ENCODE results near the gene GCGR. TPM values are rescaled to one million over a fixed set of nuclear protein-coding genes. Genes with fewer than 3 reads are reported as not detected.

The GCGR gene
- total and polyA plus RNA-seq, 2 of the 13 experiments (the other 11 are each of a cell fraction or from before 2014, with no cell fraction given) = 0.04 to 0.13 TPM

GRCh38 chr17:81808778-81809555, 5.0 kb downstream of the GCGR start (continued):
- TF ChIP-seq, protein P1, sequence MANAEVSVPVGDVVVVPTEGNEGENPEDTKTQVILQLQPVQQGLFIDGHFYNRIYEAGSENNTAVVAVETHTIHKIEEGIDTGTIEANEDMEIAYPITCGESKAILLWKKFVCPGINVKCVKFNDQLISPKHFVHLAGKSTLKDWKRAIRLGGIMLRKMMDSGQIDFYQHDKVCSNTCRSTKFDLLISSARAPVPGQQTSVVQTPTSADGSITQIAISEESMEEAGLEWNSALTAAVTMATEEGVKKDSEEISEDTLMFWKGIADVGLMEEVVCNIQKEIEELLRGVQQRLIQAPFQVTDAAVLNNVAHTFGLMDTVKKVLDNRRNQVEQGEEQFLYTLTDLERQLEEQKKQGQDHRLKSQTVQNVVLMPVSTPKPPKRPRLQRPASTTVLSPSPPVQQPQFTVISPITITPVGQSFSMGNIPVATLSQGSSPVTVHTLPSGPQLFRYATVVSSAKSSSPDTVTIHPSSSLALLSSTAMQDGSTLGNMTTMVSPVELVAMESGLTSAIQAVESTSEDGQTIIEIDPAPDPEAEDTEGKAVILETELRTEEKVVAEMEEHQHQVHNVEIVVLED (CRISPR knock-in tag; IDR thresholded peaks at IDR 0.05; ENCODE audit: borderline replicate concordance) = no peak
- TF ChIP-seq MTA3 (CRISPR knock-in tag; IDR thresholded peaks at IDR 0.05) = no peak
- TF ChIP-seq TBX3 (IDR thresholded peaks at IDR 0.05; ENCODE audit: borderline replicate concordance) = no peak
- TF ChIP-seq KDM2A (CRISPR knock-in tag; IDR thresholded peaks at IDR 0.05; ENCODE audit: borderline replicate concordance, low read depth) = no peak
- TF ChIP-seq ZNF441 (CRISPR knock-in tag; IDR thresholded peaks at IDR 0.05; ENCODE audit: borderline replicate concordance) = no peak
- no peak for TF ChIP-seq JARID2 (CRISPR knock-in tag; IDR thresholded peaks at IDR 0.05; ENCODE audit: insufficient replicate concordance)
- no peak for TF ChIP-seq ZFYVE20 (CRISPR knock-in tag; IDR thresholded peaks at IDR 0.05; ENCODE audit: borderline replicate concordance, low read depth)
- TF ChIP-seq ZNF687 (CRISPR knock-in tag; IDR thresholded peaks at IDR 0.05) = peak; percentile 35
- no peak for TF ChIP-seq PHF8 (CRISPR knock-in tag; IDR thresholded peaks at IDR 0.05)
- peak; percentile 84 for TF ChIP-seq CTCF (CRISPR knock-in tag; IDR thresholded peaks at IDR 0.05)
- no peak for TF ChIP-seq ZSCAN30 (CRISPR knock-in tag; IDR thresholded peaks at IDR 0.05)
- TF ChIP-seq MXD4 (CRISPR knock-in tag; IDR thresholded peaks at IDR 0.05) = no peak
- TF ChIP-seq HNRNPL (IDR thresholded peaks at IDR 0.05; ENCODE audit: low read depth, low read length) = peak; percentile 98
- no peak for TF ChIP-seq MED8 (CRISPR knock-in tag; IDR thresholded peaks at IDR 0.05; ENCODE audit: insufficient replicate concordance)
- TF ChIP-seq ZNF556 (CRISPR knock-in tag; IDR thresholded peaks at IDR 0.05; ENCODE audit: borderline replicate concordance) = no peak
- TF ChIP-seq, protein P2, sequence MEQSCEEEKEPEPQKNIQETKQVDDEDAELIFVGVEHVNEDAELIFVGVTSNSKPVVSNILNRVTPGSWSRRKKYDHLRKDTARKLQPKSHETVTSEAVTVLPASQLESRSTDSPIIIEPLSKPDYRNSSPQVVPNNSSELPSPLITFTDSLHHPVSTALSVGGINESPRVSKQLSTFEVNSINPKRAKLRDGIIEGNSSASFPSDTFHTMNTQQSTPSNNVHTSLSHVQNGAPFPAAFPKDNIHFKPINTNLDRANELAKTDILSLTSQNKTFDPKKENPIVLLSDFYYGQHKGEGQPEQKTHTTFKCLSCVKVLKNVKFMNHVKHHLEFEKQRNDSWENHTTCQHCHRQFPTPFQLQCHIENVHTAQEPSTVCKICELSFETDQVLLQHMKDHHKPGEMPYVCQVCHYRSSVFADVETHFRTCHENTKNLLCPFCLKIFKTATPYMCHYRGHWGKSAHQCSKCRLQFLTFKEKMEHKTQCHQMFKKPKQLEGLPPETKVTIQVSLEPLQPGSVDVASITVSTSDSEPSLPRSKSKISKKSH (CRISPR knock-in tag; IDR thresholded peaks at IDR 0.05; ENCODE audit: borderline replicate concordance) = no peak; the same call in 1 of the 2 replicates
- no peak for TF ChIP-seq PPARG (CRISPR knock-in tag; conservative IDR thresholded peaks at IDR 0.05)
- 0 out of 2 replicates have a peak, but pooled peaks have one; percentile 28 for TF ChIP-seq ZNF839 (CRISPR knock-in tag; IDR thresholded peaks at IDR 0.05; ENCODE audit: borderline replicate concordance)

Data from HepG2 (cell line).